IMR-90 (cell line): ENCODE results near the gene OR4A15. TPM values are rescaled to one million over a fixed set of nuclear protein-coding genes. Genes with fewer than 3 reads are reported as not detected.

Experiments used
- ATAC-seq: fragments of 200-7000 bp; cut with Tn5 transposase; 2 replicates; pipeline ENCODE4 v1.9.1; 2020; ENCODE audit warnings: low read depth, mild to moderate bottlenecking, moderate library complexity
- BruUV-seq: library from RNA; stranded (reverse); fragments of 400-500 nt; replicated peaks from 2 replicates; lab custom pipeline; 2021; lab: Mats Ljungman, UMichigan
- CTCF ChIA-PET: fragments of 300-600 bp; formaldehyde crosslinking; extraction: SDS; loops from one replicate; lab custom pipeline; 2021; ENCODE audit warnings: antibody characterized with exemption; lab: Yijun Ruan, JAX
- POLR2A ChIA-PET: fragments of 300-600 bp; sonication (Branson Sonifier 250); formaldehyde crosslinking; loops from one replicate; lab custom pipeline; 2022; ENCODE audit warnings: antibody characterized with exemption; ENCODE audit not compliant: unreplicated experiment; lab: Charles Lee
- DNase-seq: peaks from one replicate; pipeline ENCODE4 v3.0.0; 2013
- H2AFZ ChIP-seq: replicated peaks from 2 replicates; pipeline ENCODE3; 2013; ENCODE audit warnings: low read length, mild to moderate bottlenecking; ENCODE audit not compliant: poor library complexity
- H2AK5ac ChIP-seq: 2 replicates; pipeline ENCODE4 v1.6.1; 2013; ENCODE audit warnings: low read depth, low read length, inconsistent platforms
- H2AK9ac ChIP-seq: replicated peaks from 2 replicates; pipeline ENCODE3; 2013; ENCODE audit warnings: mild to moderate bottlenecking, low read depth, low read length, moderate library complexity; ENCODE audit not compliant: poor library complexity
- H2BK120ac ChIP-seq: 2 replicates; pipeline ENCODE4 v1.6.1; 2013; ENCODE audit warnings: low read depth, low read length, inconsistent platforms
- H2BK15ac ChIP-seq: 3 replicates; pipeline ENCODE4 v1.6.1; 2013; ENCODE audit warnings: low read depth, low read length, inconsistent platforms
- H2BK20ac ChIP-seq: 2 replicates; pipeline ENCODE4 v1.6.1; 2013; ENCODE audit warnings: low read depth, mild to moderate bottlenecking, inconsistent platforms, low read length, moderate library complexity
- H2BK5ac ChIP-seq: 2 replicates; pipeline ENCODE4 v1.6.1; 2013; ENCODE audit warnings: mild to moderate bottlenecking, low read depth, low read length, inconsistent platforms; ENCODE audit not compliant: poor library complexity, severe bottlenecking
- H3K14ac ChIP-seq: replicated peaks from 2 replicates; pipeline ENCODE4 v1.6.1; 2013; ENCODE audit warnings: low read depth, low read length, inconsistent platforms
- H3K18ac ChIP-seq: 2 replicates; pipeline ENCODE4 v1.6.1; 2013; ENCODE audit warnings: low read depth, low read length, control low read depth
- H3K23ac ChIP-seq: 2 replicates; pipeline ENCODE4 v1.6.1; 2013; ENCODE audit warnings: low read depth, low read length, inconsistent platforms
- H3K27ac ChIP-seq: 2 replicates; pipeline ENCODE4 v1.5.1; 2013; ENCODE audit warnings: mild to moderate bottlenecking, control low read depth, low read length; ENCODE audit not compliant: insufficient read depth
- H3K27me3 ChIP-seq: 2 replicates; pipeline ENCODE4 v1.6.1; 2013; ENCODE audit warnings: low read length; ENCODE audit not compliant: control insufficient read depth, insufficient read depth
- H3K36me3 ChIP-seq: 2 replicates; pipeline ENCODE4 v1.6.1; 2013; ENCODE audit warnings: low read length, mixed read lengths; ENCODE audit not compliant: control insufficient read depth, insufficient read depth
- H3K4ac ChIP-seq: 2 replicates; pipeline ENCODE4 v1.6.1; 2013; ENCODE audit warnings: low read depth, low read length, inconsistent platforms
- H3K4me1 ChIP-seq: 2 replicates; pipeline ENCODE4 v1.6.1; 2013; ENCODE audit warnings: low read length, mixed read lengths; ENCODE audit not compliant: control insufficient read depth, insufficient read depth
- H3K4me2 ChIP-seq: 2 replicates; pipeline ENCODE4 v1.6.1; 2013; ENCODE audit warnings: low read depth, mild to moderate bottlenecking, control low read depth, low read length, moderate library complexity
- H3K4me3 ChIP-seq: 2 replicates; pipeline ENCODE4 v1.5.1; 2013; ENCODE audit warnings: low read depth, mild to moderate bottlenecking, control low read depth, low read length, moderate library complexity; ENCODE audit not compliant: insufficient read depth
- H3K56ac ChIP-seq: 2 replicates; pipeline ENCODE4 v1.6.1; 2013; ENCODE audit warnings: low read length, inconsistent platforms; ENCODE audit not compliant: insufficient read depth; ENCODE audit errors: extremely low read depth
- H3K79me1 ChIP-seq, 2 experiments: 2 replicates each; pipeline ENCODE4 v1.6.1; 2013; ENCODE audit warnings: low read length in 2 of 2, inconsistent platforms in 1 of 2, low read depth in 1 of 2
- H3K9ac ChIP-seq: 2 replicates; pipeline ENCODE4 v1.6.1; 2013; ENCODE audit warnings: low read depth, low read length, control low read depth
- H3K9me1 ChIP-seq: 2 replicates; pipeline ENCODE4 v1.6.1; 2013; ENCODE audit warnings: low read length, inconsistent platforms; ENCODE audit not compliant: insufficient read depth
- H3K9me3 ChIP-seq: 2 replicates; pipeline ENCODE4 v1.6.1; 2013; ENCODE audit warnings: low read length; ENCODE audit not compliant: control insufficient read depth, insufficient read depth
- H4K20me1 ChIP-seq: 2 replicates; pipeline ENCODE4 v1.6.1; 2013; ENCODE audit warnings: low read length, inconsistent platforms; ENCODE audit not compliant: insufficient read depth
- H4K5ac ChIP-seq: 2 replicates; pipeline ENCODE4 v1.6.1; 2013; ENCODE audit warnings: mild to moderate bottlenecking, low read depth, low read length, control low read depth
- H4K8ac ChIP-seq, 2 experiments: 2 replicates each; pipeline ENCODE4 v1.6.1; 2013; ENCODE audit warnings: low read depth in 2 of 2, low read length in 2 of 2, control low read depth in 1 of 2, inconsistent platforms in 1 of 2
- H4K91ac ChIP-seq: 2 replicates; pipeline ENCODE4 v1.6.1; 2013; ENCODE audit warnings: low read depth, low read length, inconsistent platforms; ENCODE audit not compliant: insufficient read depth
- CEBPB ChIP-seq: IDR thresholded peaks from 2 replicates; pipeline ENCODE4 v1.6.1; 2012; ENCODE audit warnings: low read depth, low read length, improper control_type of control experiment
- MAFK ChIP-seq: IDR thresholded peaks from 2 replicates; pipeline ENCODE4 v1.6.1; 2012; ENCODE audit warnings: low read depth, low read length, improper control_type of control experiment
- WGBS, 2 experiments: methylation state at CpG; one replicate each; pipeline versions ENCODE4 v1.1.5 to v1.1.7; 2013; ENCODE audit warnings: missing lambda C conversion rate in 2 of 2; ENCODE audit not compliant: insufficient read length in 1 of 2; ENCODE audit errors: extremely low coverage in 2 of 2; 5-methylcytosine and 5-hydroxymethylcytosine counted together
- dilution Hi-C: fragments of 300-500 bp; cut with HindIII; formaldehyde crosslinking; loops from one replicate; pipeline ENCODE4 v1.14.3; 2018; ENCODE audit warnings: low sequenced_read_pairs; ENCODE audit not compliant: unreplicated experiment
- in situ Hi-C: fragments of 300-500 bp; cut with MboI; formaldehyde crosslinking; loops from 3 replicates; pipeline ENCODE4 v1.14.3; 2019; ENCODE audit warnings: low sequenced_read_pairs, inconsistent platforms, mixed read lengths
- intact Hi-C: fragments of 100-400 bp; cut with micrococcal nuclease; formaldehyde crosslinking; loops from 2 replicates; pipeline ENCODE4 v1.10.0; 2022
- polyA plus RNA-seq, 3 experiments: library from polyadenylated mRNA; depleted of rRNA; stranded (reverse); fragments of >200 nt; gene quantifications; 2 replicates each; pipeline ENCODE4 v1.2.3, GENCODE V29; 2012; ENCODE audit warnings: low replicate concordance in 1 of 3
- total RNA-seq: library from RNA; depleted of rRNA; stranded (reverse); fragments of >200 nt; gene quantifications from 2 replicates; pipeline ENCODE4 v1.2.3, GENCODE V29; 2012

OR4A15 gene
- total and polyA plus RNA-seq, 2 of the 4 experiments (the other 2 are of a cell fraction), result not detected

DNA sequence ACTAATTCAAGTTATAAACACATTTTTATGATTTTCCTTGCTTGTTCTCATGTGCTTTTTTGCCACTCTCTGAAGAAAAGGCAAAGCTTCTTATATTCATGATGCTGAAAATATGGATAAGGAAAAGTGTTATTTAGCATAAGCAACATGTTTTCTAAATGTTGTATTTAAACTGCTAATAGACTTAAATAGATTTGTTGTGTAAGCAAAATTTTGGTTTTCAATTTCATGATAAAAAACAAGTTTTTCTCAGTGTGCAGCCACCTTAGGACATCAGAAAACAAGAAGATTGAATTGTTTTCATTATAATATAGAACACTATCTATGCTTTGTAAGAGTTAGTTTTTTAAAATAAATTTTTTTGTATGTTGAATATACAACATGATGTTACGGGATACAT is 22.5 kb upstream of the OR4A15 start:
- dilution Hi-C loops, result no loop called here
- Histone ChIP-seq H4K5ac (no peak overlapping the region), H2AFZ (no peak overlapping the region), H3K27me3 (no peaks in the 10 kb centered on the region), H2BK120ac (no peak overlapping the region), H4K91ac (no peak overlapping the region), H3K9me3 (peaks cover 8% of the 10 kb centered on the region; the same call in 1 of the 2 replicates), H3K79me1 (no peaks in the 10 kb centered on the region), H3K23ac (no peak overlapping the region), H3K18ac (no peak overlapping the region), H3K27ac (no peak overlapping the region), H3K4ac (no peak overlapping the region), H3K36me3 (no peaks in the 10 kb centered on the region), H3K14ac (no peak overlapping the region), H4K8ac (no peak overlapping the region), H3K4me1 (no peaks in the 10 kb centered on the region), H3K56ac (no peak overlapping the region), H2AK9ac (no peak overlapping the region), H4K20me1 (no peaks in the 10 kb centered on the region), H3K9me1 (no peaks in the 10 kb centered on the region), H3K4me3 (no peak overlapping the region), H2BK20ac (no peak overlapping the region), H3K9ac (no peak overlapping the region), H2BK5ac (no peak overlapping the region), H2AK5ac (no peak overlapping the region), H3K4me2 (no peak overlapping the region), H2BK15ac (no peak overlapping the region)
- ATAC-seq (no peak), DNase-seq (no peak)
- no TSS peak for BruUV-seq
- no CpG with 5 or more reads among the region's 1 CpG for WGBS, 2 experiments
- CTCF ChIA-PET, result no interaction called here
- no peak for TF ChIP-seq CEBPB
- peak; percentile 47; the same call in 1 of the 2 replicates for TF ChIP-seq MAFK
- intact Hi-C loops, result no loop called here
- in situ Hi-C loops, result no loop called here
- POLR2A ChIA-PET, result no interaction called here
